Measurements from ENCODE around the gene TBC1D32.
"Not testable (repeated sequence)": the region's sequence is repeated elsewhere in the genome, so short reads cannot be mapped to it uniquely, and the experiment has no call there.

The TBC1D32 gene

GRCh38 chr6:121187200-121187832 lies 147.0 kb downstream of the TBC1D32 start:
- ChIA-PET POLR2A (no interaction called here), CTCF (interaction anchor here (1.3 kb wide), 1 partner anchor 9 kb away, joined by 3 read pairs; no protein-coding TSS in a partner anchor)
- no peak for DNase-seq (ENCODE audit: extremely low spot score)
- TF ChIP-seq, protein P1, sequence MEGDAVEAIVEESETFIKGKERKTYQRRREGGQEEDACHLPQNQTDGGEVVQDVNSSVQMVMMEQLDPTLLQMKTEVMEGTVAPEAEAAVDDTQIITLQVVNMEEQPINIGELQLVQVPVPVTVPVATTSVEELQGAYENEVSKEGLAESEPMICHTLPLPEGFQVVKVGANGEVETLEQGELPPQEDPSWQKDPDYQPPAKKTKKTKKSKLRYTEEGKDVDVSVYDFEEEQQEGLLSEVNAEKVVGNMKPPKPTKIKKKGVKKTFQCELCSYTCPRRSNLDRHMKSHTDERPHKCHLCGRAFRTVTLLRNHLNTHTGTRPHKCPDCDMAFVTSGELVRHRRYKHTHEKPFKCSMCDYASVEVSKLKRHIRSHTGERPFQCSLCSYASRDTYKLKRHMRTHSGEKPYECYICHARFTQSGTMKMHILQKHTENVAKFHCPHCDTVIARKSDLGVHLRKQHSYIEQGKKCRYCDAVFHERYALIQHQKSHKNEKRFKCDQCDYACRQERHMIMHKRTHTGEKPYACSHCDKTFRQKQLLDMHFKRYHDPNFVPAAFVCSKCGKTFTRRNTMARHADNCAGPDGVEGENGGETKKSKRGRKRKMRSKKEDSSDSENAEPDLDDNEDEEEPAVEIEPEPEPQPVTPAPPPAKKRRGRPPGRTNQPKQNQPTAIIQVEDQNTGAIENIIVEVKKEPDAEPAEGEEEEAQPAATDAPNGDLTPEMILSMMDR (IDR thresholded peaks at IDR 0.05; ENCODE audit: control extremely low read depth, extremely low read depth, low read depth, missing control alignments), result no peak

DNA sequence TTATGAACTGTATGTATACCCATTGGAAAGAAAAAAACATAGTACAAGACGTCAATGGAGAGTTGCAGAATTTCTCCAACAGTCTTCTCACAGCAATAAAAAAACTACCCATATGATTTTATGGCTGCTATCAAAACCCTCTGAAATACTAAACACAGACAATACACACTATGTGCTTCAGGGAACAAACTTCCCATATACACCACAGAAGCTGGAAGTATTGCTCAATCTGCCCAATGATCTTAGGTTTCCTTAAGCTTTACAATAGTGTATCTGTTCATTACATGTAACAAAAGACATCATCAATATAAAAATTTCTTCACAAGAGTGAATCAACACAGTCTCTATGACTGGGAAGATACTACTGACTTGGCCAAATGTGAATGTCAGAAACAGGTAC lies 150.5 kb downstream of the TBC1D32 start:
- ChIA-PET POLR2A (no interaction called here), CTCF (interaction anchor here (1.0 kb wide), 1 partner anchor 49 kb away, joined by 3 read pairs; no protein-coding TSS in a partner anchor)
- no peak for DNase-seq (ENCODE audit: extremely low spot score)
- TF ChIP-seq, protein P1 (IDR thresholded peaks at IDR 0.05; ENCODE audit: control extremely low read depth, extremely low read depth, low read depth, missing control alignments), result no peak

- TF ChIP-seq, protein P1 (IDR thresholded peaks at IDR 0.05; ENCODE audit: control extremely low read depth, extremely low read depth, low read depth, missing control alignments), result no peak
- POLR2A ChIA-PET, result no interaction called here
- CTCF ChIA-PET, result no interaction called here
Measured at GRCh38 chr6:121175827-121176226, 158.5 kb downstream of the TBC1D32 start.

DNA sequence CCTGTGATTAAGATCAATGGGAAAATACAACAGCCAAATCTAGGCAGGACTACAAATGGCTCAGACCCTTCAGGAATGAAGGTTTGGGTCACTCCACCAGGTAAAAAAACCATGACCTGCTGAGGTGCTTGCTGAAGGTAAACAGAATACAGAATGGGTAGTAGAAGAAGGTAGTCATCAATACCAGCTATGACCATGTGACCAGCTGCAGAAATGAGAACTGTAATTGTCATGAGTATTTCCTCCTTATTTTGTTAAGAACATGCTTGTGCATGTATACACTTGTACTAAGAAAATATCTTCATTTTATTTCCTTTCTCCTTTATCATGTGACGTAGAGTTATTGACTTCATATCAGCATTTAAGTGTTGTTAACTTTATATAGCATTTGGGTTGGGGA lies 161.8 kb downstream of the TBC1D32 start:
- CTCF ChIA-PET; DNase-seq (ENCODE audit: extremely low spot score); POLR2A ChIA-PET: not testable (repeated sequence)

More at GRCh38 chr6:121175827-121176226, 158.5 kb downstream of the TBC1D32 start:
- no peak for DNase-seq (ENCODE audit: extremely low spot score)

DNA sequence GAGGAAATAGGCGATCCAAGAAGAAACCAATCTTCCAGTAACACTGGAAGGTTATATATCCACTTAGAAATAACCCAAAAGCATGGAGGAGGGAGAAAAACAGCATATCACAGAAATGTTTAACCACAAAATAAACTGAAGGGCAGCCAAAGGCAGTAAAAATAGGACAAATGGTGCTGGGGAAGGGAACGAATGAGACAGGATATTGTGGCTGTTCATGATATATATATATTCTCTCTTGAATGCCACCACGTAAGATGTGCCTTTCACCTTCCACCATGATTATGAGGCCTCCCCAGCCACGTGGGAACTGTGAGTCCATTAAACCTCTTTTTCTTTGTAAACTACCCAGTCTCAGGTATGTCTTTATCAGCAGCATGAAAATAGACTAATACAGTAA lies 162.4 kb downstream of the TBC1D32 start:
- CTCF ChIA-PET, result no interaction called here
- DNase-seq (ENCODE audit: extremely low spot score), result no peak
- TF ChIP-seq, protein P1 (IDR thresholded peaks at IDR 0.05; ENCODE audit: control extremely low read depth, extremely low read depth, low read depth, missing control alignments), result no peak
- POLR2A ChIA-PET, result no interaction called here

DNA sequence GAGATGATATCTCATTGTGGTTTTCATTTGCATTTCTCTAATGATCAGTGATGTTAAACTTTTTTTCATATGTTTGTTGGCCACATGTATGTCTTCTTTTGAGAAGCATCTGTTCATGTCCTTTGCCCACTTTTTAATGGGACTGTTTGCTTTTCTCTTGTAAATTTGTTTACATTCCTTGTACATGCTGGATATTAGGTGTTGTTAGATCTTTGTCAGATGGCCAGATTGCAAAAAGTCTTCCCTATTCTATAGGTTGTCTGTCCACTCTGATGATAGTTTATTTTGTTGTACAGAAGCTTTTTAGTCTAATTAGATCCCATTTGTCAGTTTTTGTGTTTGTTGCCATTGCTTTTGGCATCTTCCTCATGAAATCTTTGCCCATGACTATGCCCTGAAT lies 172.4 kb downstream of the TBC1D32 start:
- ChIA-PET POLR2A (no interaction called here), CTCF (no interaction called here)
- no peak for DNase-seq (ENCODE audit: extremely low spot score)
- TF ChIP-seq, protein P1 (IDR thresholded peaks at IDR 0.05; ENCODE audit: control extremely low read depth, extremely low read depth, low read depth, missing control alignments), result no peak

DNA sequence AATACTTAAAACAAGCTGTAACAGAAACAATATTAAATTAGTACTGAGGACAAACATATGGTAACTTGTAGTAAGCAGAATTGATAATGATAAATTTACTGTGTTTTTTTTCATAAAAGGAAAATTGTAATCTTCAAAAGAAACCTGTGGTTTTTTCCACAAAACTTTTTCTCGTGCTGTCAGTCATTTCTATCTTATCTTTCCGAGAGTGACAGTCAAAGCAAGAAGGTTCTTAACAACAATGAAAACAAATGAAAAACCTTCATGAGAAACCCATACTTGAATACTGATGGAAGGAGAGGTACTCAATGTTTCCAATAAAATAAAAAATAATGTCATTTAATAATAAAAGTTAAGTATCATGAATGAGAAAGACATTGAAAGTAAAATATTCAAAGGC lies 174.0 kb downstream of the TBC1D32 start:
- TF ChIP-seq, protein P1 (IDR thresholded peaks at IDR 0.05; ENCODE audit: control extremely low read depth, extremely low read depth, low read depth, missing control alignments), result no peak
- no peak for DNase-seq (ENCODE audit: extremely low spot score)
- ChIA-PET POLR2A (no interaction called here), CTCF (no interaction called here)

Measured in GM10248 (cell line).